SK-N-SH treated with all-trans-retinoic acid at 6 μM for 48 hours (cell line): Measurements from ENCODE around the gene BMPR2.

Experiments used
- BACH2 ChIP-seq: fragments of 250-450 bp; sonication (Bioruptor Pico); IDR thresholded peaks from 2 replicates; pipeline ENCODE4 v1.9.0; 2021; ENCODE audit warnings: mild to moderate bottlenecking, borderline replicate concordance
- CREB5 ChIP-seq: fragments of 250-450 bp; sonication (Bioruptor Pico); IDR thresholded peaks from 2 replicates; pipeline ENCODE4 v1.5.1; 2020; ENCODE audit warnings: low read depth, mild to moderate bottlenecking, moderate library complexity
- CSRNP3 ChIP-seq: fragments of 250-450 bp; sonication (Bioruptor Pico); IDR thresholded peaks from 2 replicates; pipeline ENCODE4 v1.5.1; 2021; ENCODE audit warnings: mild to moderate bottlenecking, moderate library complexity
- ISL1 ChIP-seq: fragments of 250-450 bp; sonication (Bioruptor Pico); IDR thresholded peaks from 2 replicates; pipeline ENCODE4 v2.1.2; 2022; ENCODE audit warnings: mild to moderate bottlenecking, moderate library complexity
- POU6F1 ChIP-seq: fragments of 250-450 bp; sonication (Bioruptor Pico); IDR thresholded peaks from 2 replicates; pipeline ENCODE4 v1.8.0; 2021; ENCODE audit warnings: low read depth, mild to moderate bottlenecking, moderate library complexity, borderline replicate concordance
- TOX ChIP-seq: fragments of 250-450 bp; sonication (Bioruptor Pico); IDR thresholded peaks from 2 replicates; pipeline ENCODE4 v1.8.0; 2021; ENCODE audit warnings: mild to moderate bottlenecking, moderate library complexity, borderline replicate concordance
- ZNF8 ChIP-seq: fragments of 450-650 bp; formaldehyde crosslinking; IDR thresholded peaks from 2 replicates; pipeline ENCODE4 v1.5.0; 2020; ENCODE audit warnings: mild to moderate bottlenecking, moderate library complexity

- TF ChIP-seq BACH2 (CRISPR knock-in tag) (no peak), POU6F1 (CRISPR knock-in tag) (no peak), CREB5 (CRISPR knock-in tag) (no peak), ISL1 (CRISPR knock-in tag) (no peak), ZNF8 (no peak), TOX (no peak), CSRNP3 (CRISPR knock-in tag) (no peak)
These were observed 1.9 kb downstream of the BMPR2 start for GRCh38 chr2:202378001-202378400.
